Fibroblast of skin of scalp (primary cell): ENCODE data around the gene FXR1.
"Not testable (repeated sequence)": the region's sequence is repeated elsewhere in the genome, so short reads cannot be mapped to it uniquely, and the experiment has no call there.

Experiments
- DNase-seq: peaks from one replicate; pipeline ENCODE4 v3.0.0-alpha.2; 2013

Gene FXR1

GRCh38 chr3:180934638-180935037 lies 22.2 kb downstream of the FXR1 start:
- DNase-seq, result no peak

- no peak for DNase-seq
These were observed 28.4 kb downstream of the FXR1 start for GRCh38 chr3:180940826-180941225.

GRCh38 chr3:180947761-180948390 lies 35.4 kb downstream of the FXR1 start:
- no peak for DNase-seq

GRCh38 chr3:180959691-180960090 lies 47.2 kb downstream of the FXR1 start:
- no peak for DNase-seq

GRCh38 chr3:180961087-180961486 lies 48.6 kb downstream of the FXR1 start:
- no peak for DNase-seq

- no peak for DNase-seq
These were observed 49.1 kb downstream of the FXR1 start for GRCh38 chr3:180961552-180961951.

GRCh38 chr3:180962530-180962929 lies 50.1 kb downstream of the FXR1 start:
- no peak for DNase-seq

- DNase-seq, result no peak
These were observed 58.5 kb downstream of the FXR1 start for GRCh38 chr3:180970931-180971330.

- no peak for DNase-seq
These were observed 61.1 kb downstream of the FXR1 start for GRCh38 chr3:180973543-180973942.

- DNase-seq, result no peak
These were observed 61.8 kb downstream of the FXR1 start for GRCh38 chr3:180974286-180974685.

GRCh38 chr3:180977498-180977897 lies 65.0 kb downstream of the FXR1 start:
- no peak for DNase-seq

- no peak for DNase-seq
These were observed 67.5 kb downstream of the FXR1 start for GRCh38 chr3:180979961-180980360.

GRCh38 chr3:180980611-180981010 lies 68.1 kb downstream of the FXR1 start:
- peak; percentile 1 for DNase-seq

GRCh38 chr3:180981912-180982311 lies 69.4 kb downstream of the FXR1 start:
- DNase-seq, result no peak

- DNase-seq, result no peak
These were observed 70.7 kb downstream of the FXR1 start for GRCh38 chr3:180983136-180983535.

GRCh38 chr3:180986366-180986765 lies 73.9 kb downstream of the FXR1 start:
- DNase-seq, result not testable (repeated sequence)

- DNase-seq, result no peak
These were observed 74.9 kb downstream of the FXR1 start for GRCh38 chr3:180987344-180987743.

- peak; percentile 96 for DNase-seq
These were observed 77.1 kb downstream of the FXR1 start, which contains the start of gene DNAJC19 for GRCh38 chr3:180989291-180990163. Gene DNAJC19, minus strand, starts transcription at chr3:180989736. Its CDS starts 134 bp downstream, at chr3:180989602.

GRCh38 chr3:180990505-180990904 lies 78.0 kb downstream of the FXR1 start:
- DNase-seq, result no peak

GRCh38 chr3:180996415-180996932 lies 84.0 kb downstream of the FXR1 start:
- DNase-seq, result no peak

- not testable (repeated sequence) for DNase-seq
These were observed 89.9 kb downstream of the FXR1 start for GRCh38 chr3:181002331-181002730.

GRCh38 chr3:181003469-181003868 lies 91.0 kb downstream of the FXR1 start:
- DNase-seq, result not testable (repeated sequence)

GRCh38 chr3:181006541-181006940 lies 94.1 kb downstream of the FXR1 start:
- no peak for DNase-seq

GRCh38 chr3:181007262-181007661 lies 94.8 kb downstream of the FXR1 start:
- DNase-seq, result no peak
